NCI-H226 (cell line): Measurements from ENCODE around the gene STC2.

Experiments
- DNase-seq: peaks from one replicate; pipeline ENCODE4 v3.0.0-alpha.2; 2015

Gene STC2

DNA sequence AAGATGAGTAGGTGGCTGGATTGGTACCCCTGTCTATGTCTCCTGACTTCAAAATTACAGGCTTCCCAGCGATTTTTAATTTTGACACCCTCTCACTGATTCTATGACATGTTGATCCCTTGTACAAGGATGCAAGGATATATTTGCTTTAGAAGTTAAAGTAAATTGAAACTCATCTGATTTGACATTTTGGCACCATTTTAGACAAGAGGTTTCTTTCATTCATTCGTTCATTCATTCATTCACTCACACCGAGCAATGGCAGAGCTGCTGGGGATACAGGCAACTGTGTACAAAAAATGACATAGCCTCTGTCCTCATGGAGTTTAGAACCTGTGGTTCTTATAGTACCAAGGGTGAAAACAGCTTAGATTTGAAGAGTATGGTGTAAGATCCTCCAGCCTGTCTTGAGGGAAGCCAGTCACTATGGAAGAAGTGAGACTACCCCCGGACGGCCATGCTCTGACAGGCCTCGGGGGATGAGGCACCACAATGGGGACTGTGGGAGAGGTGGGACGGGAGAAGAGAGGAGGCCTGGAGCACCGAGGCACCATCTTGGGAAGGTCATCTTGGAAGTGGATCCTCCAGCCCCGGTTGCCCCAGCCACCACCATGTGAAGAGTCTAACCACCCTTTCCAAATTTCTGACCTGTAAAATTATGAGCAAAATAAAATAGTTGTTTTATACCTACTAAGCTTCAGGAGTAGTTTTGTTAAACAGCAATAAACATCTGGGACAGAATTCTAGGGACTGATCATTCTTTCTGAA lies 16.2 kb downstream of the STC2 start:
- no peak for DNase-seq

GRCh38 chr5:173310861-173311785 lies 17.1 kb downstream of the STC2 start:
- no peak for DNase-seq

GRCh38 chr5:173310218-173310769 lies 17.9 kb downstream of the STC2 start:
- no peak for DNase-seq

DNA sequence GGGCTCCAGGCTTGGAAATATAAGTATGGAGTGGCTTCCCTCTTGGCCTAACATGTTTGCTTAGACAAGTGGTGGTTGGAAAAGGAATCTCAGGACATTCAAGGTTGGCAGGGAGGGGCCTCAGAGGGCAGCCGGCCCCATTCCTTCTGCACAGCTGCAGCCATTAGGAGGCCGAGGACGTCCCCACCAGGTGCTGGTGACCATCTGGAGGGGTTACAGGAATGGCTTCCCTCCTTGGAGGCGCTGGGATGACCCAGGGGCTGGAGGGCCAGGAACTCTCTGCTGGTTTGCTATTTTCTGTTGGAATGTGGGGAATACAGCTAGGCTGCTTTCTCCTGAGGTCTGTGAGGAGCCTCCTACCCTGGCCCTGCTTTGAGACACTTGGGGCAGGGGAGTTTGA lies 18.5 kb downstream of the STC2 start:
- no peak for DNase-seq

DNA sequence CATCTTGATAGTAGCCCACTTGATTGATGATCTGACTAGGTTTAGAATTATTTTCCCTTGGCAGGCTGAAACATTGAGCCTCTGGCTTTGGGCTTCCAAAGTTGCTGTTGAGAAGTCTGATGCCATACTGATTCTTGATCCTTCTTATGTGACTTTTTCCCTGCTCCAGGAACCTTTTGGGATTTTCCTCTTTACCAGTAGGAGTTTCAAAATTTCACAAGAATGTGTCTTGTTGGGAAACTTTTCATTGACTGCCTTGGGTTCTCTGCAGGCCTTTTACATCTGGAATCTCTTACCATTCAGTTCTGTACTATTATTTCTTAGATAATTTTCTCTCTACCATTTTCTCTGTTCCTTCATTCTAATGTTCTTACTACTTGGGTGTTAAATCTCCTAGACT lies 20.0 kb downstream of the STC2 start:
- no peak for DNase-seq

GRCh38 chr5:173307695-173308094 lies 20.5 kb downstream of the STC2 start:
- DNase-seq: no peak

- DNase-seq: no peak
Measured at GRCh38 chr5:173306695-173307094, 21.5 kb downstream of the STC2 start.

GRCh38 chr5:173304591-173304988 lies 23.6 kb downstream of the STC2 start:
- no peak for DNase-seq

DNA sequence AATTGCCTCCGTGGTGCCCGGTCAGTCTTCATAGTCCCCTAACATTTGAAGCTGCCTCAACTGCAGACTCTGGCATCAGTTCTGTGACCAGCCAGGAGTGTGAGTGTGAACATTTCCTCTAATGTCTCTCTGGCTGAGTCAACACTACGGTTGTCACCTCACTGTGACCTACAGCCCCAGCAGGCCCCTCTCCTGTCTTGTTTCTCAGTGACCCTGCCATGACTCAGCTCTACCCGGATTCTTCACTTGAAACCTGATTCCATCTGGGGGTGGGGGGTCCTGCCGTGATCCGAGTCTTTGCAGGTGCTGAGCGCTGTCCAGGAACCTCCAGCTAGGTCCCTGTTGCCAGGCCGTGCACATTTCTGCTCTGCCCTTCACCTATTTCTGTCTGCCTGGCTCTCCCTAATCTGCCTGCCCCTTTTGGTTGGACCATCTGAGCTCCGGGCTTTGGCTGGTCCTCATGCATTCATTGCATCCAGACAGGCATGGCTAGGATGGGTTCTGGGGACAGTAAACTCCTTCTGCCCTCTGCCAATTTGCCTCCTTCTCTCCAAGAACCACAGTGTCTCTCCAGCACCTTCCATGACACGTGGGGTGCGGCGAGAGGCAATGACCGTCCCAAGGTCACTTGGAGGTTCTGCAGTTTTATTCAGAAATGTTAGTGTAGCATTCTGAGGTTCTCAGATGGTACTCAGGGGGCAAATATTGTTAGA lies 24.2 kb downstream of the STC2 start:
- DNase-seq: no peak

DNA sequence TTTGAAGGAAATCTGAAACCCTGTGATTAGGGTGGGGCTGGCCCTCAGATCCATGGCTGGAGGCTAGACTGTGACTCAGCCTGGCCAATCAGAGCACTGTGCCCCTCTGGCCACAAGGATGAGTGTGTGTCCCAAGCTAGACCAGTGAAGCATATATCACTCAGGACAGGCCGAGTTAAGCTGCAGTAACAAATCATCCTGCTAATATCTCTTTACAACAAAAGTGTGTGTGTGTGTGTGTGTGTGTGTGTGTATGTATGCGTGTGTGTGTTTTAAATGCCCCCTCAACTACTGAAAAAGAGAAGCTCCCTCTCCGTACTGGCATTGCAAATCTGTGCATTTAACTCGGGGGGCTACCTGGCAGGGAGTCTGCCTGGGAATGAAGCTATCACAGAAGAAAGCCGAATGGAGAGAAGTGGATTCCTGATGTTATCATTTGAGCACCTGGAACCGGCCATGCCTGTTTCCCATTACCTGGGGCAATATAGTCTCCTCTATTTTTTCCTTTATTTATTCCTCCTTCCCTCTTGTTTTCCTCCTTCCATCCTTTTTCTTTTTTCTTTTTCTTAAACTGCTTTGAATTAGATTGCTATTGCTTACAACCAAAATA lies 25.6 kb downstream of the STC2 start:
- no peak for DNase-seq

GRCh38 chr5:173301695-173302545 lies 26.3 kb downstream of the STC2 start:
- no peak for DNase-seq

- no peak for DNase-seq
Measured at GRCh38 chr5:173300389-173301047, 27.7 kb downstream of the STC2 start.

GRCh38 chr5:173299820-173300219 lies 28.4 kb downstream of the STC2 start:
- DNase-seq: no peak

GRCh38 chr5:173298213-173298926 lies 29.8 kb downstream of the STC2 start:
- DNase-seq: no peak

DNA sequence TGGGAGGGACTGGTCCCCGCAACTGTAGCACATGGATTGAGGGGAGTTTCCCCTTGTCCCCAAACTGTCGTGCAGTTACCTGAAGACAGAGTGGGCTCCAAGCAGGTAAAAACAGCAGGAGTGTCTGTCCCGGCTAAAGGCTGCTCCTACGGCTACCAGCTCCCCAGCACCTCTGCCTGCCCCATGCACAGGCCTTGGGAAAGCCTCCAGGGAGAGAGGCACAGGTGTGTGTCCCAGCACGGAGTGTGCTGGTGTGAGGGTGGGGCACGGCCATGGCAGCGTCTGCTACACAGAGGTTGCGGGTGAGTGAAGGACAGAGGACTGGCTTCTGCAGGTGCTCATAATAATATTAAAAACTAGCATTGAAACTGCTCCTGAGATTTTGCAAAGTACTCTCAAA lies 30.4 kb downstream of the STC2 start:
- DNase-seq: no peak

DNA sequence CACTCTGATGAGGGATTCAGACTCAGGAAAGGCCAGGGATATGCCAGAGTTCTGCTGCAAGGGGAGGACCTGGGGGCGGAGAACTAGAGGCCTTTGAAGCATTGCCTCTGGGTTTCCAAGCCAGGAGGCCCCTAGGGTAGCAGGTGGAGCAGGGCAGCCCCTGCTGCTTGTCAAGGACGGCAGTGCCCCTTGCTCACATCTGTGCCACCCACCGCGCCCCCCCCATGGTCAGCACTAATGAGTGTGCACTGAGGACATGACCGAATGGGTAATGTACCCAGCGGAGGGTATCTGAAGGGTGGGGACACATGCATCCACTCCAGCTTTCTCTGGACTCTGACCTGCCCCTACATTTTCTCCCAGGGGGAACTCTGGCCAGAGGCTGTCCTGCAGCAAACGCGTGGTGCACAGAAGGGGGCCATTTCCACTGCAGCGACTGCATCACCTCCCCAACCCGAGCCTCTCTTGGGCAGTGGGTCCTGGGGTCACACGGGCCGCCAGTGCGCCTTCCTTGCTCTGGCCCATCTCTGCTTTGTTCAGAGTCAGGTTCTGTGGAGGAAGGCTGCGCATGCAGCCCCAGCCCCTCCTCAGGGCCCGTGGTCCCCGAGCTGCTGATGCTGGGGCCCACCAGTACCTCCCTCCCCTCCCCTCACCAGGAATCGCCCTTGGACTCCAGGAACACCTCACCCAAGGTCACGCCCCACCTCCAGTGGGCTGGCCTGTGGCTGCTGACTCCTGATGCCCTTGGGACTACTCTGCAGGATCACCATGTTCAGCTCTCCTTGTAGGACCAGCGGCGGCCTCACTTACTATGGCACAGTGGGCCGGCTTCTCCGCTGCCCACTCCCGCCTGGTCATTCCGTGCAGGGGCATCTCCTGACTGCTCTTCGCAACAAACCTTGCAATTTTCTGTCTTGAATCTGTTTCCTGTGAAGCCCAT lies 31.2 kb downstream of the STC2 start:
- no peak for DNase-seq

GRCh38 chr5:173295796-173296195 lies 32.4 kb downstream of the STC2 start:
- no peak for DNase-seq

GRCh38 chr5:173294673-173295320 lies 33.4 kb downstream of the STC2 start:
- DNase-seq: no peak
